ENCODE data around the gene SSRP1. TPM values are rescaled to one million over a fixed set of nuclear protein-coding genes. Genes with fewer than 3 reads are reported as not detected.
A peak's percentile ranks its signal among the peaks of the same experiment; 100 is the strongest.

The SSRP1 gene
- polyA plus RNA-seq, 1 donor (not counting 4 experiments of a cell fraction or from before 2014, with no cell fraction given): 115 TPM

GRCh38 chr11:57303280-57303989 is 32.3 kb downstream of the SSRP1 start:
- Histone ChIP-seq H4K20me1 (ENCODE audit: control insufficient read depth, extremely low read depth, insufficient read depth, low read length) (peaks cover 6% of the 10 kb centered on the region), H3K4me2 (ENCODE audit: control insufficient read depth, extremely low read depth, insufficient read depth, low read depth, low read length) (peak overlapping the region; percentile 46), H3K27me3 (ENCODE audit: control insufficient read depth, extremely low read depth, insufficient read depth, low read length) (no peaks in the 10 kb centered on the region), H2AFZ (ENCODE audit: control insufficient read depth, low read length) (no peak overlapping the region), H3K4me3 (ENCODE audit: control insufficient read depth in 2 of 3, extremely low read depth in 1 of 3, insufficient read depth in 2 of 3, low read depth in 1 of 3, low read length in 3 of 3) (no peak overlapping the region), H3K4me1 (ENCODE audit: control insufficient read depth, extremely low read depth, insufficient read depth, low read length) (peaks cover 49% of the 10 kb centered on the region), H3K27ac (ENCODE audit: control insufficient read depth, insufficient read depth, low read length) (peak overlapping the region; percentile 65), H3K9ac (ENCODE audit: control insufficient read depth, extremely low read depth, insufficient read depth, low read length) (peak overlapping the region; percentile 66), H3K9me1 (ENCODE audit: control insufficient read depth, extremely low read depth, insufficient read depth, low read length) (peaks cover 3% of the 10 kb centered on the region), H3K9me3 (ENCODE audit: control insufficient read depth, low read depth, low read length) (no peaks in the 10 kb centered on the region), H3K36me3 (ENCODE audit: control insufficient read depth in 2 of 2, extremely low read depth in 1 of 2, insufficient read depth in 2 of 2, low read length in 2 of 2) (peaks cover 63 to 71% of the 10 kb centered on the region in 2 experiments), H3K79me2 (ENCODE audit: control insufficient read depth, insufficient read depth, low read length) (peaks cover 50% of the 10 kb centered on the region)
- peak; percentile 43 for FAIRE-seq
- dilution Hi-C loops (cut with MboI; ENCODE audit: extremely low pct_ligation_motif_present, low sequenced_read_pairs): no loop called here
- DNase-seq (ENCODE audit: low read depth, low spot score): no peak
- TF ChIP-seq EZH2 (IDR thresholded peaks at IDR 0.05; ENCODE audit: low read length): no peak
- no peak for TF ChIP-seq CTCF (optimal IDR thresholded peaks at IDR 0.05 in 1 of 3, IDR thresholded peaks at IDR 0.05 in 1 of 3, conservative IDR thresholded peaks at IDR 0.05 in 1 of 3; ENCODE audit: extremely low read depth in 1 of 3, insufficient read depth in 2 of 3, low read length in 3 of 3)

GRCh38 chr11:57302489-57302888 is 33.2 kb downstream of the SSRP1 start:
- H2AFZ ChIP-seq (ENCODE audit: control insufficient read depth, low read length): no peak overlapping the region
- no peak overlapping the region for H3K4me2 ChIP-seq (ENCODE audit: control insufficient read depth, extremely low read depth, insufficient read depth, low read depth, low read length)
- peaks cover 47% of the 10 kb centered on the region for H3K79me2 ChIP-seq (ENCODE audit: control insufficient read depth, insufficient read depth, low read length)
- H3K36me3 ChIP-seq (ENCODE audit: control insufficient read depth in 2 of 2, extremely low read depth in 1 of 2, insufficient read depth in 2 of 2, low read length in 2 of 2): peaks cover 58 to 74% of the 10 kb centered on the region in 2 experiments
- H3K9me1 ChIP-seq (ENCODE audit: control insufficient read depth, extremely low read depth, insufficient read depth, low read length): peaks cover 3% of the 10 kb centered on the region
- H3K4me1 ChIP-seq (ENCODE audit: control insufficient read depth, extremely low read depth, insufficient read depth, low read length): peaks cover 40% of the 10 kb centered on the region
- H3K9me3 ChIP-seq (ENCODE audit: control insufficient read depth, low read depth, low read length): no peaks in the 10 kb centered on the region
- DNase-seq (ENCODE audit: low read depth, low spot score) (no peak), FAIRE-seq (no peak)
- dilution Hi-C loops (cut with MboI; ENCODE audit: extremely low pct_ligation_motif_present, low sequenced_read_pairs): no loop called here
- no peaks in the 10 kb centered on the region for H3K27me3 ChIP-seq (ENCODE audit: control insufficient read depth, extremely low read depth, insufficient read depth, low read length)
- no peak for TF ChIP-seq EZH2 (IDR thresholded peaks at IDR 0.05; ENCODE audit: low read length)
- H3K27ac ChIP-seq (ENCODE audit: control insufficient read depth, insufficient read depth, low read length): no peak overlapping the region
- no peak overlapping the region for H3K9ac ChIP-seq (ENCODE audit: control insufficient read depth, extremely low read depth, insufficient read depth, low read length)
- H3K4me3 ChIP-seq (ENCODE audit: control insufficient read depth in 2 of 3, extremely low read depth in 1 of 3, insufficient read depth in 2 of 3, low read depth in 1 of 3, low read length in 3 of 3): no peak overlapping the region
- peaks cover 6% of the 10 kb centered on the region for H4K20me1 ChIP-seq (ENCODE audit: control insufficient read depth, extremely low read depth, insufficient read depth, low read length)

Measured in keratinocyte (primary cell).